SH-SY5Y (cell line): ENCODE results near the gene PRTN3.

Experiments used
- GATA2 ChIP-seq: IDR thresholded peaks from 2 replicates; pipeline ENCODE4 v1.6.1; 2011; ENCODE audit warnings: mild to moderate bottlenecking, low read depth, low read length
- GATA3 ChIP-seq: IDR thresholded peaks from 2 replicates; pipeline ENCODE4 v1.6.1; 2011; ENCODE audit warnings: low read depth, mild to moderate bottlenecking, low read length, moderate library complexity

GRCh38 chr19:872266-872951 lies 31.6 kb downstream of the PRTN3 start:
- TF ChIP-seq GATA2 (no peak), GATA3 (no peak)
